Renal cortex interstitium (tissue), 11 donors: ENCODE results near the gene ARID1B. TPM values are rescaled to one million over a fixed set of nuclear protein-coding genes. Genes with fewer than 3 reads are reported as not detected.
"Not testable (repeated sequence)": the region's sequence is repeated elsewhere in the genome, so short reads cannot be mapped to it uniquely, and the experiment has no call there.

Experiments used
- DNase-seq, 11 donors: peaks; one replicate each; pipeline ENCODE4 v3.0.0-alpha.2; 2013; ENCODE audit warnings: low read depth in 9 of 11, low spot score in 4 of 11; ENCODE audit errors: extremely low read depth in 1 of 11
- polyA plus RNA-seq, 3 donors: library from polyadenylated mRNA; unstranded; fragments of 120-200 nt; gene quantifications; one replicate each; pipeline ENCODE4 v1.2.1, GENCODE V29; 2013; ENCODE audit not compliant: insufficient read length in 3 of 3

ARID1B gene
- polyA plus RNA-seq, 3 donors = 74.6 to 84.5 (median 76.8) TPM

GRCh38 chr6:156940221-156940620 lies 163.0 kb downstream of the ARID1B start:
- DNase-seq = no peak

GRCh38 chr6:156942266-156942665 lies 165.1 kb downstream of the ARID1B start:
- DNase-seq = no peak

GRCh38 chr6:156943166-156943565 lies 166.0 kb downstream of the ARID1B start:
- DNase-seq = no peak

- DNase-seq = no peak
These were observed 166.6 kb downstream of the ARID1B start for GRCh38 chr6:156943816-156944215.

GRCh38 chr6:156944412-156944811 lies 167.2 kb downstream of the ARID1B start:
- DNase-seq = no peak

GRCh38 chr6:156945789-156946172 lies 168.6 kb downstream of the ARID1B start:
- DNase-seq = not testable (repeated sequence)

GRCh38 chr6:156946370-156946936 lies 169.3 kb downstream of the ARID1B start:
- DNase-seq = no peak

- DNase-seq = no peak
These were observed 171.1 kb downstream of the ARID1B start for GRCh38 chr6:156948277-156948676.

GRCh38 chr6:156948807-156949206 lies 171.6 kb downstream of the ARID1B start:
- DNase-seq = no peak

- no peak for DNase-seq
These were observed 172.2 kb downstream of the ARID1B start for GRCh38 chr6:156949376-156949775.

GRCh38 chr6:156950084-156950483 lies 172.9 kb downstream of the ARID1B start:
- DNase-seq = no peak

GRCh38 chr6:156950531-156950930 lies 173.4 kb downstream of the ARID1B start:
- DNase-seq = no peak

- DNase-seq = no peak
These were observed 175.2 kb downstream of the ARID1B start for GRCh38 chr6:156952401-156952800.

GRCh38 chr6:156953127-156953478 lies 175.9 kb downstream of the ARID1B start:
- no peak for DNase-seq

- DNase-seq = peak; percentile 68 to 95 (median 86)
These were observed 176.4 kb downstream of the ARID1B start for GRCh38 chr6:156953479-156954146.

GRCh38 chr6:156954191-156954590 lies 177.0 kb downstream of the ARID1B start:
- no peak for DNase-seq

GRCh38 chr6:156954816-156955215 lies 177.6 kb downstream of the ARID1B start:
- no peak for DNase-seq

GRCh38 chr6:156955494-156956183 lies 178.5 kb downstream of the ARID1B start:
- DNase-seq = no peak

- DNase-seq = no peak
These were observed 179.1 kb downstream of the ARID1B start for GRCh38 chr6:156956286-156956685.

- no peak for DNase-seq
These were observed 180.9 kb downstream of the ARID1B start for GRCh38 chr6:156957931-156958547.
